Metanephros (tissue), 2 donors: ENCODE data around the gene PRKRIP1. TPM values are rescaled to one million over a fixed set of nuclear protein-coding genes. Genes with fewer than 3 reads are reported as not detected.

ENCODE experiments used
- small RNA-seq: library from RNA; depleted of rRNA; stranded (forward); fragments of <200 nt; gene quantifications from one replicate; pipeline ENCODE3, GENCODE V24; 2014; ENCODE audit warnings: low replicate concordance
- total RNA-seq: library from RNA; depleted of rRNA; stranded (reverse); fragments of >200 nt; gene quantifications from one replicate; pipeline ENCODE4 v1.2.3, GENCODE V29; 2014

Gene PRKRIP1
- 41.7 TPM for total RNA-seq

GRCh38 chr7:102395873-102396709, at the start of gene PRKRIP1:
Gene PRKRIP1, plus strand, starts transcription at chr7:102396363. Its CDS starts 49 bp downstream, at chr7:102396412.

GRCh38 chr7:102356344-102356743, 39.8 kb upstream of the PRKRIP1 start, which contains the start of gene SPDYE6:
Gene SPDYE6, minus strand, starts transcription at chr7:102356444. Its CDS starts 421 bp downstream, at chr7:102356023.

GRCh38 chr7:102433219-102434038, 37.3 kb downstream of the PRKRIP1 start, which contains the start of gene ORAI2:
Gene ORAI2, plus strand, starts transcription at chr7:102433575. Its CDS starts 5,382 bp downstream, at chr7:102438957.

GRCh38 chr7:102464577-102465280, 68.6 kb downstream of the PRKRIP1 start, which contains the start of the genes ALKBH4 and LRWD1:
Gene ALKBH4, minus strand, starts transcription at chr7:102464863. Its CDS starts 27 bp downstream, at chr7:102464836.
Gene LRWD1, plus strand, starts transcription at chr7:102464984. Its CDS starts 97 bp downstream, at chr7:102465081.

Small RNA genes lying within 50 kb of the gene (small RNA-seq; reads per million reads assigned to genes)
- not detected for gene AC091390.4
- gene MIR548O: not detected

Other genes starting within 250 kb of the PRKRIP1 start
- 12.2 TPM for gene SH2B2, start 109.5 kb upstream of the PRKRIP1 start, total RNA-seq
- gene SPDYE6, start 39.9 kb upstream of the PRKRIP1 start, total RNA-seq: not detected
- gene ORAI2, start 37.2 kb downstream of the PRKRIP1 start, total RNA-seq: 29.8 TPM
- 19.9 TPM for gene ALKBH4, start 68.5 kb downstream of the PRKRIP1 start, total RNA-seq
- gene LRWD1, start 68.6 kb downstream of the PRKRIP1 start, total RNA-seq: 21.9 TPM
- 22.0 TPM for gene POLR2J, start 82.6 kb downstream of the PRKRIP1 start, total RNA-seq
- gene RASA4B, start 121.4 kb downstream of the PRKRIP1 start, total RNA-seq: 18.7 TPM
- gene UPK3BL2, start 147.3 kb downstream of the PRKRIP1 start, total RNA-seq: 17.8 TPM
- not detected for gene SPDYE2, start 154.9 kb downstream of the PRKRIP1 start, total RNA-seq
- 48.5 TPM for gene POLR2J3, start 176.2 kb downstream of the PRKRIP1 start, total RNA-seq
- gene RASA4, start 220.4 kb downstream of the PRKRIP1 start, total RNA-seq: 55.5 TPM
- gene UPK3BL1, start 246.4 kb downstream of the PRKRIP1 start, total RNA-seq: 41.7 TPM